PFSK-1 (cell line): ENCODE data around the gene PSEN2.

Source experiments
- REST ChIP-seq, 2 experiments: IDR thresholded peaks; 2 replicates each; pipeline versions ENCODE4 v1.6.1 to v1.8.0; 2011 to 2012; ENCODE audit warnings: low read depth in 2 of 2, low read length in 2 of 2, control low read depth in 1 of 2, inconsistent platforms in 1 of 2, mild to moderate bottlenecking in 1 of 2, moderate library complexity in 1 of 2; ENCODE audit not compliant: insufficient read depth in 1 of 2
- SIN3A ChIP-seq: IDR thresholded peaks from 2 replicates; pipeline ENCODE4 v1.6.1; 2012; ENCODE audit warnings: mild to moderate bottlenecking, low read length, moderate library complexity, borderline replicate concordance; ENCODE audit not compliant: insufficient read depth
- TAF1 ChIP-seq: IDR thresholded peaks from 2 replicates; pipeline ENCODE4 v1.6.1; 2012; ENCODE audit warnings: low read length, control low read depth, borderline replicate concordance; ENCODE audit not compliant: insufficient read depth

- TF ChIP-seq SIN3A, result no peak
- no peak for TF ChIP-seq TAF1
- no peak for TF ChIP-seq REST (IDR thresholded peaks at IDR 0.05; ENCODE audit: insufficient read depth in 1 of 2, low read depth in 2 of 2, low read length in 2 of 2)
Observed at GRCh38 chr1:226919995-226920394, 49.6 kb downstream of the PSEN2 start.
